GM21786 (cell line): ENCODE results near the gene PAN2.
"Not testable (repeated sequence)": the region's sequence is repeated elsewhere in the genome, so short reads cannot be mapped to it uniquely, and the experiment has no call there.

ENCODE experiments used
- ATAC-seq: cut with Tn5 transposase; IDR thresholded peaks from one replicate; pipeline ENCODE4 v1.9.1; 2021; ENCODE audit not compliant: unreplicated experiment

Gene PAN2

GRCh38 chr12:56342290-56342689 lies 8.5 kb upstream of the PAN2 start:
- not testable (repeated sequence) for ATAC-seq

- ATAC-seq = no peak
These were observed 7.8 kb upstream of the PAN2 start for GRCh38 chr12:56341616-56342015.

GRCh38 chr12:56339158-56339422 lies 5.3 kb upstream of the PAN2 start:
- ATAC-seq = no peak

GRCh38 chr12:56338308-56339157 lies 4.7 kb upstream of the PAN2 start, which contains the start of gene IL23A:
IL23A (plus strand) TSS chr12:56338884; CDS start chr12:56339045, 161 bp downstream.
- peak; percentile 41 for ATAC-seq

GRCh38 chr12:56337753-56338251 lies 4.0 kb upstream of the PAN2 start:
- no peak for ATAC-seq

GRCh38 chr12:56336361-56337167 lies 2.8 kb upstream of the PAN2 start:
- no peak for ATAC-seq

- ATAC-seq = not testable (repeated sequence)
These were observed 1.7 kb upstream of the PAN2 start for GRCh38 chr12:56335527-56335926.

- ATAC-seq = no peak
These were observed 642 bp upstream of the PAN2 start for GRCh38 chr12:56334490-56334793.

GRCh38 chr12:56333197-56333678 lies 562 bp downstream of the PAN2 start:
- no peak for ATAC-seq

GRCh38 chr12:56332512-56333196 lies 1.1 kb downstream of the PAN2 start:
- no peak for ATAC-seq

GRCh38 chr12:56330936-56331490 lies 2.8 kb downstream of the PAN2 start:
- no peak for ATAC-seq

GRCh38 chr12:56326533-56326932 lies 7.3 kb downstream of the PAN2 start:
- ATAC-seq = no peak

- no peak for ATAC-seq
These were observed 7.7 kb downstream of the PAN2 start for GRCh38 chr12:56326126-56326525.

- ATAC-seq = no peak
These were observed 9.6 kb downstream of the PAN2 start for GRCh38 chr12:56324206-56324605.

- ATAC-seq = not testable (repeated sequence)
These were observed 12.2 kb downstream of the PAN2 start for GRCh38 chr12:56321610-56322009.

- ATAC-seq = no peak
These were observed 12.8 kb downstream of the PAN2 start for GRCh38 chr12:56321027-56321426.

GRCh38 chr12:56317675-56318074 lies 16.1 kb downstream of the PAN2 start:
- no peak for ATAC-seq

GRCh38 chr12:56315622-56316473 lies 18.0 kb downstream of the PAN2 start, which contains the start of gene CNPY2:
CNPY2 (minus strand) TSS chr12:56315988; CDS start chr12:56315217, 771 bp downstream.
- peak; percentile 85 for ATAC-seq

- ATAC-seq = no peak
These were observed 18.6 kb downstream of the PAN2 start for GRCh38 chr12:56315249-56315621.

- ATAC-seq = no peak
These were observed 22.8 kb downstream of the PAN2 start for GRCh38 chr12:56311003-56311402.
